ENCODE measurements around the gene GALNT6. TPM values are rescaled to one million over a fixed set of nuclear protein-coding genes. Genes with fewer than 3 reads are reported as not detected.

GALNT6 gene
- total RNA-seq, 1 experiment from 2014 or later, result 9.8 TPM

DNA sequence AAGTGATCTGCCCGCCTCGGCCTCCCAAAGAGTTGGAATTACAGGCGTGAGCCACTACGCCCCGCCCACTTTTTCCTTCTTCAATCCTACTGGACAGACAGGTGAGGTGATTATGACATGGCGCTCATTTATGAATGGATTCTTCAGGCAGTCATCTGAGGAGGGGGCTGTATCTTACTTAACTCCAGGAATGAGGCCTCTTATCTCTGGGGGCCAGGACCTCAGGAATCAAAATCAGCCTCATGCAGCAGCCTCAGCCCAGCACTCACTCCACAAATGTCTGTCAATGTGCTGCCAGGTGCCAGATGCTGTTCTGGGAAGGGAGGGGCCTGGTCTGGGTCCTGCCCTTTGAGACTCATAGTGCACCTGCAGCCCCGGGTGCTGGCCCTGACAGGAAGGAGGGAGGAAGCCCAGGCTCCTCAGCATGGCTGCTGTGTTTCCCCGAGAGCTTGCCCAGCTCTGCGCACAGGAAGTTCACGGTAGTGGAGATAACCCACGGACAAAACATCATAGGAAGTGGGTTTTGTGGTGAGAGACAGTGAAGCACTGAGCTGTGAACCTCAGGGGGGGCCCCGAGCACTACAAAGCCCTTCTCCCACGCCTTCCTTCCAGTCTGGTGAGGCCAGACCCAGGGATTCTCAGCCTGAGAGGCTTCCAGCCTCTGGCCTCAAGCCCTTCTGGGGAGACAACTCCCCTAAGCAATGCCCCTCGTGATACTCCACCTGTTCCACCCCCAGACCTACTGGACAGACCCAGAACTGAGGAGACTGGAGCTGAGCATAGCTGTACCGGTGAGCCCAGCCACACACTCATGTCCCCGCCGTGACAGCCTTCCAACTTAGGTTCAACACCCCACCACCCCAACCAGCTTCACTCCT is 22.3 kb downstream of the GALNT6 start:
- Histone ChIP-seq H3K4me2 (ENCODE audit: insufficient read depth, insufficient read length, low read length) (no peak overlapping the region), H3K79me1 (ENCODE audit: insufficient read depth, low read depth, low read length, poor library complexity, severe bottlenecking) (no peaks in the 10 kb centered on the region), H3K79me2 (ENCODE audit: insufficient read depth, low read length) (no peaks in the 10 kb centered on the region), H3K18ac (ENCODE audit: insufficient read length, low read depth, low read length) (no peak overlapping the region), H2AK5ac (ENCODE audit: insufficient read length, low read length) (no peak overlapping the region), H2BK12ac (ENCODE audit: insufficient read length, low read depth, low read length) (no peak overlapping the region), H3K14ac (ENCODE audit: insufficient read depth, low read length) (no peak overlapping the region; the same call in 1 of the 2 replicates), H2AFZ (ENCODE audit: low read length) (no peak overlapping the region), H4K5ac (ENCODE audit: insufficient read length, low read depth, low read length) (no peak overlapping the region), H3K27ac (ENCODE audit: insufficient read length, low read depth, low read length) (no peak overlapping the region), H3K9ac (ENCODE audit: extremely low read depth, insufficient read length, low read length) (no peak overlapping the region), H3K23me2 (ENCODE audit: insufficient read length, low read depth, low read length, poor library complexity, severe bottlenecking) (no peaks in the 10 kb centered on the region), H3K4ac (ENCODE audit: low read depth, low read length) (no peak overlapping the region), H3K23ac (ENCODE audit: insufficient read length, low read depth, low read length) (no peak overlapping the region), H2BK5ac (ENCODE audit: insufficient read length, low read length) (no peak overlapping the region), H2BK20ac (ENCODE audit: low read depth, low read length, poor library complexity, severe bottlenecking) (no peak overlapping the region), H4K8ac (replicated peaks; ENCODE audit: insufficient read length, low read depth, low read length) (no peak overlapping the region), H3K27me3 (ENCODE audit: insufficient read depth, low read length) (no peaks in the 10 kb centered on the region), H3K9me3 (ENCODE audit: control insufficient read depth, low read depth, low read length) (no peaks in the 10 kb centered on the region), H4K20me1 (ENCODE audit: control insufficient read depth, insufficient read depth, insufficient read length) (peaks cover 3% of the 10 kb centered on the region), H3T11ph (ENCODE audit: low read length) (no peak overlapping the region), H3K56ac (ENCODE audit: insufficient read length, low read depth, low read length) (no peak overlapping the region), H2BK120ac (ENCODE audit: low read depth, low read length, poor library complexity, severe bottlenecking) (no peak overlapping the region), H3K4me1 (ENCODE audit: insufficient read depth, low read length) (no peaks in the 10 kb centered on the region; the same call in 1 of the 2 replicates), H2BK15ac (ENCODE audit: low read depth, low read length) (no peak overlapping the region), H4K91ac (ENCODE audit: insufficient read length, low read depth, low read length) (no peak overlapping the region)
- Mint-ChIP-seq H3K4me1 (peaks cover 27 to 40% of the 10 kb centered on the region in 2 experiments), H3K27me3 (ENCODE audit: low read depth) (no peaks in the 10 kb centered on the region), H3K36me3 (ENCODE audit: insufficient read depth in 1 of 3, low read depth in 3 of 3) (peaks cover 1 to 17% (median 9%) of the 10 kb centered on the region in 3 experiments; a peak in 6 of 7 replicates), H3K9me3 (no peaks in the 10 kb centered on the region), H3K27ac (peak overlapping the region in 2 of 3 experiments; percentile 27 to 51; a peak in 2 of 7 replicates), H3K4me3 (peak overlapping the region in 1 of 2 experiments; percentile 8; a peak in 1 of 5 replicates)
- DNase-seq, result peak; percentile 82
- TF ChIP-seq, protein P1, sequence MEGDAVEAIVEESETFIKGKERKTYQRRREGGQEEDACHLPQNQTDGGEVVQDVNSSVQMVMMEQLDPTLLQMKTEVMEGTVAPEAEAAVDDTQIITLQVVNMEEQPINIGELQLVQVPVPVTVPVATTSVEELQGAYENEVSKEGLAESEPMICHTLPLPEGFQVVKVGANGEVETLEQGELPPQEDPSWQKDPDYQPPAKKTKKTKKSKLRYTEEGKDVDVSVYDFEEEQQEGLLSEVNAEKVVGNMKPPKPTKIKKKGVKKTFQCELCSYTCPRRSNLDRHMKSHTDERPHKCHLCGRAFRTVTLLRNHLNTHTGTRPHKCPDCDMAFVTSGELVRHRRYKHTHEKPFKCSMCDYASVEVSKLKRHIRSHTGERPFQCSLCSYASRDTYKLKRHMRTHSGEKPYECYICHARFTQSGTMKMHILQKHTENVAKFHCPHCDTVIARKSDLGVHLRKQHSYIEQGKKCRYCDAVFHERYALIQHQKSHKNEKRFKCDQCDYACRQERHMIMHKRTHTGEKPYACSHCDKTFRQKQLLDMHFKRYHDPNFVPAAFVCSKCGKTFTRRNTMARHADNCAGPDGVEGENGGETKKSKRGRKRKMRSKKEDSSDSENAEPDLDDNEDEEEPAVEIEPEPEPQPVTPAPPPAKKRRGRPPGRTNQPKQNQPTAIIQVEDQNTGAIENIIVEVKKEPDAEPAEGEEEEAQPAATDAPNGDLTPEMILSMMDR (conservative IDR thresholded peaks at IDR 0.05), result no peak
- no CpG with 5 or more reads among the region's 17 CpGs for WGBS (ENCODE audit: extremely low coverage, insufficient read length, low lambda C conversion rate)

Data from H9 (cell line).